OCI-LY7 (cell line): ENCODE measurements around the gene MYCBPAP. TPM values are rescaled to one million over a fixed set of nuclear protein-coding genes. Genes with fewer than 3 reads are reported as not detected.

ENCODE experiments used
- BruUV-seq: library from RNA; stranded (reverse); fragments of 400-500 nt; replicated peaks from 2 replicates; lab custom pipeline; 2021; lab: Mats Ljungman, UMichigan
- CTCF ChIA-PET: fragments of 300-600 bp; sonication (Branson Sonifier 250); formaldehyde crosslinking; loops from one replicate; lab custom pipeline; 2022; ENCODE audit warnings: antibody characterized with exemption; ENCODE audit not compliant: unreplicated experiment; lab: Charles Lee
- POLR2A ChIA-PET: fragments of 300-600 bp; sonication (Branson Sonifier 250); formaldehyde crosslinking; loops from one replicate; lab custom pipeline; 2022; ENCODE audit warnings: antibody characterized with exemption; lab: Charles Lee
- DNase-seq: peaks from one replicate; pipeline ENCODE4 v3.0.0-alpha.2; 2015; ENCODE audit warnings: low spot score
- H2AFZ ChIP-seq: fragments of 200-600 bp; sonication (generic), shearing (Covaris generic); 2 replicates; pipeline ENCODE4 v1.6.1; 2014; ENCODE audit warnings: mild to moderate bottlenecking, antibody characterized with exemption, low read length, moderate library complexity
- H3K27ac ChIP-seq: fragments of 200-600 bp; sonication (generic); 2 replicates; pipeline ENCODE4 v1.5.1; 2014; ENCODE audit warnings: mixed run types, low read depth, mild to moderate bottlenecking, moderate library complexity, low read length, inconsistent platforms; ENCODE audit not compliant: poor library complexity, severe bottlenecking
- H3K36me3 ChIP-seq: fragments of 200-600 bp; sonication (generic); 2 replicates; pipeline ENCODE4 v1.6.1; 2014; ENCODE audit warnings: mild to moderate bottlenecking, antibody characterized with exemption, low read length, moderate library complexity, mixed read lengths; ENCODE audit not compliant: insufficient read depth
- H3K4me1 ChIP-seq: fragments of 200-600 bp; sonication (generic); 2 replicates; pipeline ENCODE4 v1.5.1; 2014; ENCODE audit warnings: mild to moderate bottlenecking, low read length; ENCODE audit not compliant: insufficient read depth, poor library complexity, severe bottlenecking
- H3K4me2 ChIP-seq: fragments of 200-600 bp; sonication (generic); 2 replicates; pipeline ENCODE4 v1.6.1; 2014; ENCODE audit warnings: mild to moderate bottlenecking, low read length
- H3K4me3 ChIP-seq: fragments of 200-600 bp; sonication (generic); 2 replicates; pipeline ENCODE4 v1.5.1; 2014; ENCODE audit warnings: mild to moderate bottlenecking, low read depth, low read length; ENCODE audit not compliant: poor library complexity, severe bottlenecking
- H3K79me2 ChIP-seq: fragments of 200-600 bp; sonication (generic); 2 replicates; pipeline ENCODE4 v1.6.1; 2016; ENCODE audit warnings: low read depth, mild to moderate bottlenecking, low read length, moderate library complexity, mixed read lengths; ENCODE audit not compliant: insufficient read depth
- H3K9me2 ChIP-seq: fragments of 200-600 bp; sonication (generic); 2 replicates; pipeline ENCODE4 v1.6.1; 2016; ENCODE audit warnings: mild to moderate bottlenecking, low read length, mixed read lengths; ENCODE audit not compliant: insufficient read depth
- H3K9me3 ChIP-seq: fragments of 200-600 bp; sonication (generic); 2 replicates; pipeline ENCODE4 v1.6.1; 2014; ENCODE audit warnings: mild to moderate bottlenecking, mixed run types, low read length, mixed read lengths
- H4K20me1 ChIP-seq: fragments of 200-600 bp; sonication (generic); 2 replicates; pipeline ENCODE4 v1.6.1; 2014; ENCODE audit warnings: mild to moderate bottlenecking, antibody characterized with exemption, low read length, moderate library complexity, mixed read lengths; ENCODE audit not compliant: insufficient read depth
- CTCF ChIP-seq: fragments of 200-600 bp; sonication (generic); conservative IDR thresholded peaks from 2 replicates; pipeline ENCODE4 v1.5.1; 2014; ENCODE audit warnings: mild to moderate bottlenecking, antibody characterized with exemption, low read length, moderate library complexity, mixed read lengths
- EZH2phosphoT487 ChIP-seq: fragments of 200-600 bp; sonication (generic); IDR thresholded peaks from 2 replicates; pipeline ENCODE4 v1.6.1; 2018; ENCODE audit warnings: low read depth, borderline replicate concordance, mild to moderate bottlenecking, mixed run types, antibody characterized with exemption, low read length, moderate library complexity, mixed read lengths
- intact Hi-C: fragments of 100-400 bp; cut with micrococcal nuclease; formaldehyde crosslinking; loops from one replicate; pipeline ENCODE4 v1.10.0; 2022; ENCODE audit not compliant: unreplicated experiment
- total RNA-seq, 2 experiments: library from RNA; depleted of rRNA in 1 of 2; stranded (reverse); fragments of >200 nt in 1 of 2; shearing (Covaris generic) in 1 of 2; gene quantifications; 2 replicates each; pipeline ENCODE4 v1.2.3, GENCODE V29; 2014 to 2022

MYCBPAP gene
- total RNA-seq, 2 experiments from 2014 or later, result 5.0 to 6.8 TPM

GRCh38 chr17:50535407-50535806, 27.2 kb downstream of the MYCBPAP start:
- TF ChIP-seq CTCF (no peak), EZH2phosphoT487 (no peak)
- H3K27ac ChIP-seq, result no peak overlapping the region
- intact Hi-C loops, result no loop called here
- no TSS peak for BruUV-seq
- no peaks in the 10 kb centered on the region for H3K4me1 ChIP-seq
- DNase-seq, result no peak
- H3K4me3 ChIP-seq, result no peak overlapping the region
- ChIA-PET CTCF (no interaction called here), POLR2A (no interaction called here)
- no peaks in the 10 kb centered on the region for H3K9me3 ChIP-seq
- H3K4me2 ChIP-seq, result no peak overlapping the region
- H3K79me2 ChIP-seq, result no peaks in the 10 kb centered on the region
- H3K9me2 ChIP-seq, result no peaks in the 10 kb centered on the region
- H4K20me1 ChIP-seq, result no peaks in the 10 kb centered on the region
- H2AFZ ChIP-seq, result no peak overlapping the region
- H3K36me3 ChIP-seq, result no peaks in the 10 kb centered on the region

- ChIA-PET POLR2A (no interaction called here), CTCF (no interaction called here)
- intact Hi-C loops, result no loop called here
- TF ChIP-seq CTCF (no peak), EZH2phosphoT487 (no peak)
- Histone ChIP-seq H3K79me2 (no peaks in the 10 kb centered on the region), H3K36me3 (no peaks in the 10 kb centered on the region), H3K9me2 (no peaks in the 10 kb centered on the region), H3K9me3 (no peaks in the 10 kb centered on the region), H3K4me3 (no peak overlapping the region), H2AFZ (no peak overlapping the region), H3K4me1 (peaks cover 5% of the 10 kb centered on the region), H3K4me2 (no peak overlapping the region), H4K20me1 (no peaks in the 10 kb centered on the region), H3K27ac (no peak overlapping the region)
- BruUV-seq, result no TSS peak
- no peak for DNase-seq
Observed at GRCh38 chr17:50536683-50537646, 28.7 kb downstream of the MYCBPAP start.
